Ascending aorta (tissue), 2 donors: ENCODE results near the gene MAP4K1. TPM values are rescaled to one million over a fixed set of nuclear protein-coding genes. Genes with fewer than 3 reads are reported as not detected.
A peak's percentile ranks its signal among the peaks of the same experiment; 100 is the strongest.

Experiments
- DNase-seq, 2 donors: peaks; one replicate each; pipeline ENCODE4 v3.0.0-alpha.2; 2019; ENCODE audit warnings: low spot score in 2 of 2
- H3K27ac ChIP-seq, 2 donors: fragments of 200-600 bp; sonication (generic); one replicate each; pipeline ENCODE4 v1.5.1; 2016 to 2017; ENCODE audit warnings: mild to moderate bottlenecking in 1 of 2
- H3K27me3 ChIP-seq: fragments of 200-600 bp; sonication (generic); one replicate; pipeline ENCODE4 v1.5.1; 2017
- H3K36me3 ChIP-seq, 2 donors: fragments of 200-600 bp; sonication (generic); one replicate each; pipeline ENCODE4 v1.5.1; 2016
- H3K4me1 ChIP-seq, 2 donors: fragments of 200-600 bp; sonication (generic); one replicate each; pipeline ENCODE4 v1.5.1; 2016 to 2017; ENCODE audit warnings: mild to moderate bottlenecking in 1 of 2
- H3K4me3 ChIP-seq, 2 donors: fragments of 200-600 bp; sonication (generic); one replicate each; pipeline ENCODE4 v1.5.1; 2016 to 2017; ENCODE audit warnings: mild to moderate bottlenecking in 1 of 2
- H3K9me3 ChIP-seq, 2 donors: fragments of 200-600 bp; sonication (generic); one replicate each; pipeline ENCODE4 v1.5.1; 2016
- intact Hi-C: fragments of 100-400 bp; cut with DNase I; formaldehyde crosslinking; loops from one replicate; pipeline ENCODE4 v1.15.1; 2023
- total RNA-seq: library from RNA; depleted of rRNA; stranded (reverse); fragments of >200 nt; gene quantifications from one replicate; pipeline ENCODE4 v1.1.0, GENCODE V29; 2016
- TF ChIP-seq, protein P1 (sequence below), 3 experiments: fragments of 200-600 bp in 2 of 3; fragments of 450-650 bp in 1 of 3; sonication (generic) in 2 of 3; IDR thresholded peaks; one replicate each; pipeline ENCODE4 v1.5.1; 2016 to 2019; ENCODE audit warnings: antibody characterized with exemption in 3 of 3, mild to moderate bottlenecking in 1 of 3, moderate library complexity in 1 of 3

The MAP4K1 gene
- total RNA-seq, 1 donor from 2014 or later = 15.1 TPM

DNA sequence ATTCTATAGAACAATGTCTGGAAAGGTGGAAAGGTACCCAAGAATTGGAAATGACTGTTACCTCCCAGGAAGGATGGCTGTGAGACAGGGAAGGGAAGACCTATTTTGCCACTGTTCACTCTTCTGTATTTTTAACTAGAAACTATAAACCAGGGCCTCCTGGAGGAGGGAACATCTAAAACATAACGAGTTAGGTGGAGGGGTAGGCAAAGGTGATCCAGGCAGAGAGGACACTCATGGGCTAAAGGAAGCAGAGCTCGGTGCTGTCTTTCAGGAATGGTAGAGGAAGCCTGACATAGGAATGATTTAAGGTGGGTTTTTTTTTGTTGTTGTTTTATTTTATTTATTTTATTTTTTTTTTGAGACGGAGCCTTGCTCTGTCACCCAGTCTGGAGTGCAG, 7.1 kb upstream of the MAP4K1 start:
- peaks cover 84 to 90% of the 10 kb centered on the region in 2 donors for H3K36me3 ChIP-seq
- no peak overlapping the region for H3K27ac ChIP-seq
- peaks cover 6% of the 10 kb centered on the region in 2 donors for H3K4me1 ChIP-seq
- H3K4me3 ChIP-seq = no peak overlapping the region
- H3K9me3 ChIP-seq = no peaks in the 10 kb centered on the region
- intact Hi-C loops = no loop called here
- H3K27me3 ChIP-seq = no peaks in the 10 kb centered on the region
- DNase-seq = no peak
- TF ChIP-seq, protein P1, sequence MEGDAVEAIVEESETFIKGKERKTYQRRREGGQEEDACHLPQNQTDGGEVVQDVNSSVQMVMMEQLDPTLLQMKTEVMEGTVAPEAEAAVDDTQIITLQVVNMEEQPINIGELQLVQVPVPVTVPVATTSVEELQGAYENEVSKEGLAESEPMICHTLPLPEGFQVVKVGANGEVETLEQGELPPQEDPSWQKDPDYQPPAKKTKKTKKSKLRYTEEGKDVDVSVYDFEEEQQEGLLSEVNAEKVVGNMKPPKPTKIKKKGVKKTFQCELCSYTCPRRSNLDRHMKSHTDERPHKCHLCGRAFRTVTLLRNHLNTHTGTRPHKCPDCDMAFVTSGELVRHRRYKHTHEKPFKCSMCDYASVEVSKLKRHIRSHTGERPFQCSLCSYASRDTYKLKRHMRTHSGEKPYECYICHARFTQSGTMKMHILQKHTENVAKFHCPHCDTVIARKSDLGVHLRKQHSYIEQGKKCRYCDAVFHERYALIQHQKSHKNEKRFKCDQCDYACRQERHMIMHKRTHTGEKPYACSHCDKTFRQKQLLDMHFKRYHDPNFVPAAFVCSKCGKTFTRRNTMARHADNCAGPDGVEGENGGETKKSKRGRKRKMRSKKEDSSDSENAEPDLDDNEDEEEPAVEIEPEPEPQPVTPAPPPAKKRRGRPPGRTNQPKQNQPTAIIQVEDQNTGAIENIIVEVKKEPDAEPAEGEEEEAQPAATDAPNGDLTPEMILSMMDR (IDR thresholded peaks at IDR 0.05) = no peak

DNA sequence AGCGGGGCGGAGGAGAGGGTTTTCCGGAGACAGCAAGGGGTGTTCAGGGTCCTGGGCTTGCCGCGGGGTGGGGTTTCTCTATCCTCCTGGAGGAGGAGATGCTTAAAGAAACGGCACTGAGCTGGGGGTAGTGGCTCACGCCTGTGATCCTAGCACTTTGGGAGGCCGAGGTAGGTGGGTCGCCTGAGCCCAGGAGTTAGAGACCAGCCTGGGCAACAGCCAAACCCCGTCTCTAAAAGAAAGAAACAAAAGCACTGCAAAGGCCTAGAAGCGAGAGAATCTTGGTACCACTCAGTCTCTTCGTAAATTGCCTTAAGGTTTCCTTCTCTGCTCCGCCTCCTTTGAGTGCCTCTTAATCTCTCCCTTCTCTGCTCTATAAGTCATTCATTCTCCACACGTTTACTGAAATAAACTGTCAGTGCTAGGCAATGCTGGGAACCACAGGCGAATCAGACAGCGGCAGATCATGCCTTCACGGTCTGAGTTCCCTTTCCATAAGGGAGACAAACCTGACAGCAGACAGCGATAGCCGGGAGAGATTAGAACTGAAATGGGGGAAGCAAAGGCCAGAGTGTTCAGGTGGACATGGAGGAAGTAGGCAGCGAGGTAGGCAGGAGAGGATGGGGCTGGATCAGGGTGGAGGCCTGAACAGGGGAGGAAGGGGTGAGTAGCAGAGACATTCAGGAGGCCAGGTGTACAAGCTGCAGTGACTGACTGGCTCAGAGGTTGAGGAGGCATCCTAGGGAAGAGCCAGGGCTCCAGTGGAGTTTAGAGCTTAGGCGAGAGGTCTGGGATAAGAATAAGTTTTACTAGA, 1.8 kb upstream of the MAP4K1 start:
- intact Hi-C loops = loop anchor here (1.0 to 5.0 kb wide), 7 partner anchors 27 to 280 kb away; partner anchors contain the start of genes ACTN4, ECH1, GGN and NFKBIB
- no peak for DNase-seq
- H3K27me3 ChIP-seq = no peaks in the 10 kb centered on the region

DNA sequence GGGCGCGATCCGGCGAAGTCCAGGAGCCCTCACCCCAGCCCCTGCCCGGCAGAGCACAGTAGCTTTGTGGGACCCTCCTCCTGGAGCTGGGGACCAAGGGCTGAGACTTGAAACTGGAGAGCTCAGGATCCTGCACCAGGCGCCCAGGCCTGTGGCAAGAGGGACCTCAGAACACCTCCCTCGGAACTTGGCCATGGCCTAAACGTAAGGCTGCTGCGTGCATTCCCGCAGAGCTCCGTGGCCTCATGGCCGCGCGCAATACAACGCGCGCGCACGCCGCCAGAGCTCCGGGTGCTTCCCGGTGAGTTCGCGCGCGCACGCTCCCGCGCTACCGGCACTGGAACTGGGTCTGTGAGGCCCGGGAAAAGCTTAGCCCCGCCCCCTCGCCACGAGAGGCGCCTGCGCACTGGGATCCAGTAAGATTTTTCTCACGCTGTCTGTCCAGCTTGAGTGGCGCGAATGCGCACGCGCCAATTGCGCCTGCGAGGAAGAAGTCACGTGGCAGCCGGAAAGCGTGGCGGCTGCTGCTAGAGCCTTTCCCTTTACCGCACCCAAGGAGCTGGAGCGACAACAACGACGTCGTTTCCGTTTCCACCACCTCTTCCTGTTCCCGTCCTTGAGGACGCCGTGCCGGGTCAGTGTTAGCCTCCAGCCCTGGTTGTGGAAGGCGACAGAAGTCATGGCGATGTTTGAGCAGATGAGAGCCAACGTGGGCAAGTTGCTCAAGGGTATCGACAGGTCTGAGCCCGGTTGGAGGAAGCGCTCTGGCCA, 1.0 kb upstream of the MAP4K1 start, which contains the start of gene EIF3K:
EIF3K (plus strand) TSS at position 599 of the 771 bp plus-strand sequence; CDS start at position 680, 81 bp downstream.
- Histone ChIP-seq H3K9me3 (no peaks in the 10 kb centered on the region), H3K27ac (peak within 1 kb of the TSS; percentile 87 to 88), H3K4me3 (peak within 1 kb of the TSS; percentile 75 to 91), H3K4me1 (peaks cover 9 to 10% of the 10 kb centered on the region in 2 donors), H3K36me3 (peaks cover 26 to 31% of the 10 kb centered on the region in 2 donors), H3K27me3 (no peaks in the 10 kb centered on the region)
- intact Hi-C loops = loop anchor here (1.0 to 5.0 kb wide), 7 partner anchors 28 to 281 kb away; partner anchors contain the start of genes ACTN4, ECH1, GGN and NFKBIB
- peak; percentile 97 to 99 for DNase-seq
- TF ChIP-seq, protein P1 (IDR thresholded peaks at IDR 0.05) = no peak

More for the DNA sequence above, 1.8 kb upstream of the MAP4K1 start:
- TF ChIP-seq, protein P1 (IDR thresholded peaks at IDR 0.05) = no peak
- H3K4me1 ChIP-seq = peaks cover 9 to 10% of the 10 kb centered on the region in 2 donors
- peak overlapping the region; percentile 75 to 91 for H3K4me3 ChIP-seq
- H3K27ac ChIP-seq = peak overlapping the region; percentile 87 to 88
- H3K9me3 ChIP-seq = no peaks in the 10 kb centered on the region
- peaks cover 34 to 39% of the 10 kb centered on the region in 2 donors for H3K36me3 ChIP-seq

DNA sequence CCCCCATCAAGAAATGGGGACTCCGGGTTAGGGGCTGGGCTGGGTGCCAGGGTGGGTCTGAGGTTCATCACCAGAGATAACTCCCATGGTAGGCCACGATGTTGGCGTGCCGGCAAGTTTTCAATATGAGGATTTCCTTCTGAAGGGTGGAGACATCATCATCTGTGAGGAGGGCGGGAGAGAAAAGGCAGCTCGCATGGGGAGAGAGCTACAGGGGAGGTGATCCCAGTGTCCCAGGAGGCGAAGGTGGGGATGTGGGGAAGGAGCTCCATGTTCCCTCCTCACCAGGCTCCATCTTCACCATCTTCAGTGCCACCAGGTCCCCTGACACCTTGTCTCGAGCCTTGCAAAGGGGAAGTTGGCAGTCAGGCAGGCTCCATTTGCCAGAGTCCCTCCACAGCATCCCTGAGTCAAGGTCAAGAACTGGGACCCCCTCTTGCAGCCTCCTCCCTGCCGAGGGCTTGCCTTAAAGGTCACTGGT, 430 bp downstream of the MAP4K1 start:
- no peaks in the 10 kb centered on the region for H3K27me3 ChIP-seq
- no peak for DNase-seq
- H3K9me3 ChIP-seq = no peaks in the 10 kb centered on the region
- intact Hi-C loops = loop anchor here (5.0 kb wide), 2 partner anchors 75 to 230 kb away; partner anchors contain the start of genes GGN and SPRED3
- H3K36me3 ChIP-seq = peaks cover 20% of the 10 kb centered on the region in 2 donors
- peaks cover 9 to 10% of the 10 kb centered on the region in 2 donors for H3K4me1 ChIP-seq
- TF ChIP-seq, protein P1 (IDR thresholded peaks at IDR 0.05) = no peak
- H3K4me3 ChIP-seq = peak overlapping the region in 1 of 2 donors; percentile 91
- H3K27ac ChIP-seq = no peak overlapping the region

DNA sequence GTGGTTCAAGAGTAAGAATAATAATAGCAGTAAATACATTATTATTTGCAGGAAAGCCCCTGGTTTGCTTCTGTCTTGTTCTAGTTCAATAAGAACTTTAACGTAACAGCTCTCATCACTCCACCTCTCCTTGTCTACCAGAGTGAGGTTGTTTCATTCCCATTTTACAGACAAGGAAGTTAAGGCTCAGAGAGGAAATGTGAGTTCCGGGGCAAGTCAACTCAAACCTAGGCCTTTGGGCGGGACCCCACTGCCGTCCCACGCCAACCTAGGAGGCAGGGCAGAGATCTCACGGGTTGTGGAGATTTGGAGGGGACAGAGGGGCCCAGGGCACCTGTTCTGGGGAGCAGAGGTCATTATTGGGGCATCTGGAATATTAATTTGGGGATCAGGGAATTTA, 1.5 kb downstream of the MAP4K1 start:
- H3K4me1 ChIP-seq = peaks cover 9 to 10% of the 10 kb centered on the region in 2 donors
- TF ChIP-seq, protein P1 (IDR thresholded peaks at IDR 0.05) = no peak
- no peak overlapping the region for H3K27ac ChIP-seq
- no peak overlapping the region for H3K4me3 ChIP-seq
- H3K9me3 ChIP-seq = no peaks in the 10 kb centered on the region
- intact Hi-C loops = loop anchor here (5.0 kb wide), 2 partner anchors 74 to 229 kb away; partner anchors contain the start of genes GGN and SPRED3
- no peak for DNase-seq
- H3K36me3 ChIP-seq = peaks cover 10 to 11% of the 10 kb centered on the region in 2 donors
- H3K27me3 ChIP-seq = no peaks in the 10 kb centered on the region
